ENCODE results near the gene TFCP2L1.

GRCh38 chr2:121219866-121220265, 65.1 kb downstream of the TFCP2L1 start:
- TF ChIP-seq FOXM1 (IDR thresholded peaks at IDR 0.05; ENCODE audit: borderline replicate concordance) = no peak
- no peak for TF ChIP-seq SUZ12 (IDR thresholded peaks at IDR 0.05)
- TF ChIP-seq BHLHE40 (IDR thresholded peaks at IDR 0.05; ENCODE audit: borderline replicate concordance) = no peak
- no peak for TF ChIP-seq PKNOX1 (IDR thresholded peaks at IDR 0.05)
- no peak for TF ChIP-seq SP1 (IDR thresholded peaks at IDR 0.05)
- no peak for TF ChIP-seq L3MBTL2 (conservative IDR thresholded peaks at IDR 0.05)
- TF ChIP-seq CTBP1 (IDR thresholded peaks at IDR 0.05; ENCODE audit: borderline replicate concordance) = no peak
